ENCODE measurements around the gene ZNF649. TPM values are rescaled to one million over a fixed set of nuclear protein-coding genes. Genes with fewer than 3 reads are reported as not detected.

Gene ZNF649
- total RNA-seq, 1 experiment from 2014 or later: 148 TPM

DNA sequence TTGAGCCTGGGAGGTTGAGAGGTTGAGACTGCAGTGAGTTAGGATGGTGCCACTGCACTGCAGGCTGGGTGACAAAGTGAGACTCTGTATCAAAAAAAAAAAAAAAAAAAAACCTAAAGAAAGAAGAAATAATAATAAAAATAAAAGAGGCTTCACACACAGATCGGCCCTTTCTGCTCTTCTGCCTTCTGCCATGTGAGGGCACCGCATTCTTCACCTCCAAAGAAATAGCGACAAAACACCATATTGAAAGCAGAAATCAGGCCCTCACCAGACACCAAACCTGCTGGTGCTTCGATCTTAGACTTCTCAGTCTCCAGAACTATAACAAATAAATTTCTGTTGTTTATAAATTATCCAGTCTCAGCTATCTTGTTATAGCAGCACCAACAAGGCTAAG lies 3.0 kb downstream of the ZNF649 start:
- WGBS (ENCODE audit: extremely low coverage, insufficient read length, low lambda C conversion rate): no CpG with 5 or more reads among the region's 4 CpGs
- no peak for DNase-seq
- no peak overlapping the region for H4K5ac ChIP-seq (ENCODE audit: insufficient read length, low read depth, low read length)
- Mint-ChIP-seq H3K4me1 (peaks cover 33 to 36% of the 10 kb centered on the region in 2 experiments), H3K36me3 (ENCODE audit: insufficient read depth in 1 of 3, low read depth in 3 of 3) (peaks cover 80 to 88% (median 80%) of the 10 kb centered on the region in 3 experiments), H3K4me3 (peak overlapping the region in 1 of 2 experiments; percentile 98; a peak in 2 of 5 replicates), H3K27ac (no peak overlapping the region), H3K9me3 (peaks cover 37 to 92% of the 10 kb centered on the region in 2 experiments), H3K27me3 (ENCODE audit: low read depth) (no peaks in the 10 kb centered on the region)
- H2AFZ ChIP-seq (ENCODE audit: low read length): no peak overlapping the region
- no peak overlapping the region for H3K9ac ChIP-seq (ENCODE audit: extremely low read depth, insufficient read length, low read length)
- H3K14ac ChIP-seq (ENCODE audit: insufficient read depth, low read length): no peak overlapping the region
- H3K4ac ChIP-seq (ENCODE audit: low read depth, low read length): no peak overlapping the region
- H3K4me2 ChIP-seq (ENCODE audit: insufficient read depth, insufficient read length, low read length): peak overlapping the region; percentile 8
- H2BK15ac ChIP-seq (ENCODE audit: low read depth, low read length): no peak overlapping the region
- H3K4me1 ChIP-seq (ENCODE audit: insufficient read depth, low read length): peaks cover 6% of the 10 kb centered on the region; the same call in 1 of the 2 replicates
- H3K23me2 ChIP-seq (ENCODE audit: insufficient read length, low read depth, low read length, poor library complexity, severe bottlenecking): peaks cover 23% of the 10 kb centered on the region
- no peak overlapping the region for H3K27ac ChIP-seq (ENCODE audit: insufficient read length, low read depth, low read length)
- H4K8ac ChIP-seq (replicated peaks; ENCODE audit: insufficient read length, low read depth, low read length): no peak overlapping the region
- H3K79me2 ChIP-seq (ENCODE audit: insufficient read depth, low read length): peaks cover 52% of the 10 kb centered on the region
- no peak overlapping the region for H2BK12ac ChIP-seq (ENCODE audit: insufficient read length, low read depth, low read length)
- H2AK5ac ChIP-seq (ENCODE audit: insufficient read length, low read length): no peak overlapping the region
- no peak overlapping the region for H3K56ac ChIP-seq (ENCODE audit: insufficient read length, low read depth, low read length)
- H2BK5ac ChIP-seq (ENCODE audit: insufficient read length, low read length): no peak overlapping the region
- H4K20me1 ChIP-seq (ENCODE audit: control insufficient read depth, insufficient read depth, insufficient read length): peaks cover 3% of the 10 kb centered on the region
- H2BK120ac ChIP-seq (ENCODE audit: low read depth, low read length, poor library complexity, severe bottlenecking): no peak overlapping the region
- peaks cover 10% of the 10 kb centered on the region for H3K79me1 ChIP-seq (ENCODE audit: insufficient read depth, low read depth, low read length, poor library complexity, severe bottlenecking)
- no peak overlapping the region for H2BK20ac ChIP-seq (ENCODE audit: low read depth, low read length, poor library complexity, severe bottlenecking)
- no peak overlapping the region for H3K18ac ChIP-seq (ENCODE audit: insufficient read length, low read depth, low read length)
- no peak overlapping the region for H3T11ph ChIP-seq (ENCODE audit: low read length)
- no peaks in the 10 kb centered on the region for H3K27me3 ChIP-seq (ENCODE audit: insufficient read depth, low read length)
- TF ChIP-seq, protein P1, sequence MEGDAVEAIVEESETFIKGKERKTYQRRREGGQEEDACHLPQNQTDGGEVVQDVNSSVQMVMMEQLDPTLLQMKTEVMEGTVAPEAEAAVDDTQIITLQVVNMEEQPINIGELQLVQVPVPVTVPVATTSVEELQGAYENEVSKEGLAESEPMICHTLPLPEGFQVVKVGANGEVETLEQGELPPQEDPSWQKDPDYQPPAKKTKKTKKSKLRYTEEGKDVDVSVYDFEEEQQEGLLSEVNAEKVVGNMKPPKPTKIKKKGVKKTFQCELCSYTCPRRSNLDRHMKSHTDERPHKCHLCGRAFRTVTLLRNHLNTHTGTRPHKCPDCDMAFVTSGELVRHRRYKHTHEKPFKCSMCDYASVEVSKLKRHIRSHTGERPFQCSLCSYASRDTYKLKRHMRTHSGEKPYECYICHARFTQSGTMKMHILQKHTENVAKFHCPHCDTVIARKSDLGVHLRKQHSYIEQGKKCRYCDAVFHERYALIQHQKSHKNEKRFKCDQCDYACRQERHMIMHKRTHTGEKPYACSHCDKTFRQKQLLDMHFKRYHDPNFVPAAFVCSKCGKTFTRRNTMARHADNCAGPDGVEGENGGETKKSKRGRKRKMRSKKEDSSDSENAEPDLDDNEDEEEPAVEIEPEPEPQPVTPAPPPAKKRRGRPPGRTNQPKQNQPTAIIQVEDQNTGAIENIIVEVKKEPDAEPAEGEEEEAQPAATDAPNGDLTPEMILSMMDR (conservative IDR thresholded peaks at IDR 0.05): peak; percentile 52
- no peak overlapping the region for H3K23ac ChIP-seq (ENCODE audit: insufficient read length, low read depth, low read length)
- H3K9me3 ChIP-seq (ENCODE audit: control insufficient read depth, low read depth, low read length): peaks cover 56% of the 10 kb centered on the region
- no peak overlapping the region for H4K91ac ChIP-seq (ENCODE audit: insufficient read length, low read depth, low read length)

Measured in H9 (cell line).